Measurements from ENCODE around the gene DDX42.
"Not testable (repeated sequence)": the region's sequence is repeated elsewhere in the genome, so short reads cannot be mapped to it uniquely, and the experiment has no call there.

Gene DDX42

DNA sequence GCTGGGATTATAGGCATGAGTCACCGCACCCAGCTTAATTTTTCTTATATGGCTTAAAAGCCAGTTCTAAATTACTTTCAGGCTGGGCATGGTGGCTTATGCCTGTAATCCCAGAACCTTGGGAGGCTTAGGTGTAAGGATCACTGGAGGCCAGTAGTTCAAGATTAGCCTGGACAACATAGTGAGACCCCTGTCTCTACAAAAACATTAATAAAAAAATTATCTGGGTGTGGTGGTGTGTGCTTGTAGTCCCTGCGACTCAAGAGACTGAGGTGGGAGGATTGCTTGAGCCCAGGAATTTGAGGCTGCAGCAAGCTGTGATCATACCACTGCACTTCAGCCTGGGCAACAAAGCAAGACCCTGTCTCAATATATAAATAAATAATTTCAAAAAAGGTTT lies 79.3 kb downstream of the DDX42 start:
- no peaks in the 10 kb centered on the region for H3K9me3 ChIP-seq
- H3K36me3 ChIP-seq, result no peaks in the 10 kb centered on the region
- TF ChIP-seq, protein P1, sequence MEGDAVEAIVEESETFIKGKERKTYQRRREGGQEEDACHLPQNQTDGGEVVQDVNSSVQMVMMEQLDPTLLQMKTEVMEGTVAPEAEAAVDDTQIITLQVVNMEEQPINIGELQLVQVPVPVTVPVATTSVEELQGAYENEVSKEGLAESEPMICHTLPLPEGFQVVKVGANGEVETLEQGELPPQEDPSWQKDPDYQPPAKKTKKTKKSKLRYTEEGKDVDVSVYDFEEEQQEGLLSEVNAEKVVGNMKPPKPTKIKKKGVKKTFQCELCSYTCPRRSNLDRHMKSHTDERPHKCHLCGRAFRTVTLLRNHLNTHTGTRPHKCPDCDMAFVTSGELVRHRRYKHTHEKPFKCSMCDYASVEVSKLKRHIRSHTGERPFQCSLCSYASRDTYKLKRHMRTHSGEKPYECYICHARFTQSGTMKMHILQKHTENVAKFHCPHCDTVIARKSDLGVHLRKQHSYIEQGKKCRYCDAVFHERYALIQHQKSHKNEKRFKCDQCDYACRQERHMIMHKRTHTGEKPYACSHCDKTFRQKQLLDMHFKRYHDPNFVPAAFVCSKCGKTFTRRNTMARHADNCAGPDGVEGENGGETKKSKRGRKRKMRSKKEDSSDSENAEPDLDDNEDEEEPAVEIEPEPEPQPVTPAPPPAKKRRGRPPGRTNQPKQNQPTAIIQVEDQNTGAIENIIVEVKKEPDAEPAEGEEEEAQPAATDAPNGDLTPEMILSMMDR (IDR thresholded peaks at IDR 0.05; ENCODE audit: low read depth, low read length), result no peak
- no peak for DNase-seq
- no peaks in the 10 kb centered on the region for H3K4me1 ChIP-seq
- no peak overlapping the region for H3K4me3 ChIP-seq (ENCODE audit: low read depth, low read length)
- no peaks in the 10 kb centered on the region for H3K27me3 ChIP-seq

GRCh38 chr17:63854709-63855108 lies 80.7 kb downstream of the DDX42 start:
- TF ChIP-seq, protein P1 (IDR thresholded peaks at IDR 0.05; ENCODE audit: low read depth, low read length), result no peak
- Histone ChIP-seq H3K36me3 (no peaks in the 10 kb centered on the region), H3K9me3 (no peaks in the 10 kb centered on the region), H3K4me3 (ENCODE audit: low read depth, low read length) (no peak overlapping the region), H3K27me3 (no peaks in the 10 kb centered on the region), H3K4me1 (no peaks in the 10 kb centered on the region)
- DNase-seq, result no peak

DNA sequence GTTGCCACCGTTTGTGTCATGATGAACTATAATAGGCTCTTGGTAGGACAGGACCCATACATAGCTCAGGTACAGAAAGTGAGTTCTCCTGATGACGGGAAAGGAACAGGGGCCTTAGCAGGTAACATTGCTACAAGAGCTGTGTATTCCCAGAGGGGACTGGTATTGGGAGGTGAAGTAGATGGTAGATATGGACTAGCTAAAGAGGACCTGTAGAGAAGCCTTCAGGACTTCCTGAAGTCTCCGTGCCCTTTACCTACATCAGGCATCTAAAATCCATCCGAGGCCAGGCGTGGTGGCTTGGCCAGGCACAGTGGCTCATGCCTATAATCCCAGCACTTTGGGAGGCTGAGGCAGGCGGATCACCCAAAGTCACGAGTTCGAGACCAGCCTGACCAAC lies 81.2 kb downstream of the DDX42 start:
- TF ChIP-seq, protein P1 (IDR thresholded peaks at IDR 0.05; ENCODE audit: low read depth, low read length), result no peak
- Histone ChIP-seq H3K36me3 (no peaks in the 10 kb centered on the region), H3K4me3 (ENCODE audit: low read depth, low read length) (no peak overlapping the region), H3K27me3 (no peaks in the 10 kb centered on the region; the same call in 1 of the 2 replicates), H3K4me1 (no peaks in the 10 kb centered on the region), H3K9me3 (no peaks in the 10 kb centered on the region)
- DNase-seq, result no peak

DNA sequence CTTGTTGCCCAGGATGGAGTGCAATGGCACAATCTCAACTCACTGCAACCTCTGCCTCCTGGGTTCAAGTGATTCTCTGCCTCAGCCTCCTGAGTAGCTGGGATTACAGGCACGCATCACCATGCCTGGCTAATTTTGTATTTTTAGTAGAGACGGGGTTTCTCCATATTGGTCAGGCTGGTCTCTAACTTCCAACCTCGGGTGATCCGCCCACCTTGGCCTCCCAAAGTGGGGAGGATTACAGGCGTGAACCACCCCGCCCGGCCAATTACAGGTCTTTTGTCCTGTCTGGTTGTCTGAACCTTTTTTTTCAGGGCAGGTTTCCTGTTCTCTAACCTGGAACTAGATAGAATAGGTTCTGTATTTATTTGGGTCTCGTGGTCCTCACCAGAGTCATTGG lies 82.5 kb downstream of the DDX42 start:
- H3K4me1 ChIP-seq; H3K27me3 ChIP-seq; H3K4me3 ChIP-seq (ENCODE audit: low read depth, low read length); DNase-seq; H3K36me3 ChIP-seq; H3K9me3 ChIP-seq: not testable (repeated sequence)

- TF ChIP-seq, protein P1 (IDR thresholded peaks at IDR 0.05; ENCODE audit: low read depth, low read length), result no peak
- Histone ChIP-seq H3K9me3 (no peaks in the 10 kb centered on the region), H3K4me1 (no peaks in the 10 kb centered on the region), H3K4me3 (ENCODE audit: low read depth, low read length) (no peak overlapping the region), H3K27me3 (no peaks in the 10 kb centered on the region; the same call in 1 of the 2 replicates), H3K36me3 (no peaks in the 10 kb centered on the region)
- no peak for DNase-seq
Measured at GRCh38 chr17:63859257-63859656, 85.3 kb downstream of the DDX42 start.

DNA sequence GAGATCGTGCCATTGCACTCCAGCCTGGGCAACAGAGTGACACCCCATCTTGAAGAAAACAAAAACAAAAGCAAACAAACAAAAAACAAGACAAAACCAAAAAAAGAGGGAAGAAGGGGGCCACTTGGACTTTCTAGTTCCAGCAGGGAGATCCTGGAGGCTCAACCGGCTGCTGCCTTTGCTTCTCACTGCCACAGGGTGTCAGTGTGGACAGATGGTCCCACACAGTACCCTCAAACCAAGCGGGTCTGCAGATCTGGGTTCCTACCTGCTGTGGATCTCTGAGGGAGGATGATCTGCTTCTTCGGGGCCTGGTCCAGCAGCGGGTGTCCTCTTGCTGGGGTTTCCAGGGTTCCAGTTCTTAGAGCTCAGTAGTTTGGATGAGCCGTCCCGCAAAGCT lies 92.7 kb downstream of the DDX42 start:
- H3K27me3 ChIP-seq; H3K9me3 ChIP-seq; DNase-seq; H3K4me1 ChIP-seq; H3K4me3 ChIP-seq (ENCODE audit: low read depth, low read length); H3K36me3 ChIP-seq: not testable (repeated sequence)
- TF ChIP-seq, protein P1 (IDR thresholded peaks at IDR 0.05; ENCODE audit: low read depth, low read length), result peak; percentile 35; the same call in 1 of the 2 replicates

Data from BE2C (cell line).